GM19240 (cell line): ENCODE data around the gene NAT8L.

ENCODE experiments used
- DNase-seq: peaks from one replicate; pipeline ENCODE4 v3.0.0; 2011; ENCODE audit warnings: low spot score; ENCODE audit not compliant: insufficient read length

NAT8L gene

DNA sequence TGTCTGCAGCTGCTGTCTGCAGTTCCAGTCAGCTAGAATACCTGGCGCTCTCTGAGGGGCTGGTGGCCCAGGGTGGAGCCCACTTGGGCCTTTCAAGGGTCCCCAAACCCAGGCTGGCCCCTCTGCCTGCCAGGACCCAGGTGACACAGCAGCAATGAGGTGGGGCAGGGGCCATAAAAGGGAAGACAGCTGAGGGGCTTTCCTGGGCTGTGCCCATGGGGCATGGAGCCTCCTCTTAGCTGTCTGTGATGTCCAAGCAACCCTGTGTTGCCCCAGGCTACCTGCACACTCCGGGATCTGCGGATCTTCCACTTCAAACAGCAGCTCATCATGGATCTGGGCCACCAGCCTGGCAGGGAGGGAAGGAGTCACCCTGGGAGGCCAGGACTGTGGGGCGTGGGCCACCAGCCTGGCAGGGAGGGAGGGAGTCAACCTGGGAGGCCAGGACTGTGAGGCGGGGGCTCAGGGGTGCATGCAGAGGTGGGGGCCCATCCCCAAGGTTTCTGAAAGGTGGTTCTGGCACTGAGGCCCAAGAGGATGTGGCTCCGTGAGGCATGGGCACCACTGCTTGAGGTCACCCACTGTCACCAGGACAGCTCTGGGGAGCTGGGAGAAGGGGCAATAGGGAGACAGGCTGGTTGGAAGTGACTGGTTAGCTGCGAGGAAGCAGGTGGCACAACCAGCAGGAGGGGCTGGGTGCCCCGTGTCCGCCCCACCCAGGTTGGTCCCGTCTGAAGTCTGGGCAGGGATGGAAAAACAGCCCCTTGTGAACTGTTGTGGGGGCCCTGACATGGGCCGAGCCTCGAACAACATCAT is 16.3 kb downstream of the NAT8L start:
- DNase-seq = no peak

GRCh38 chr4:2075987-2076907 is 17.1 kb downstream of the NAT8L start:
- no peak for DNase-seq

- DNase-seq = no peak
Observed at GRCh38 chr4:2076908-2077536, 17.9 kb downstream of the NAT8L start.

GRCh38 chr4:2077537-2078460 is 18.7 kb downstream of the NAT8L start:
- no peak for DNase-seq

- no peak for DNase-seq
Observed at GRCh38 chr4:2078584-2078983, 19.5 kb downstream of the NAT8L start.

DNA sequence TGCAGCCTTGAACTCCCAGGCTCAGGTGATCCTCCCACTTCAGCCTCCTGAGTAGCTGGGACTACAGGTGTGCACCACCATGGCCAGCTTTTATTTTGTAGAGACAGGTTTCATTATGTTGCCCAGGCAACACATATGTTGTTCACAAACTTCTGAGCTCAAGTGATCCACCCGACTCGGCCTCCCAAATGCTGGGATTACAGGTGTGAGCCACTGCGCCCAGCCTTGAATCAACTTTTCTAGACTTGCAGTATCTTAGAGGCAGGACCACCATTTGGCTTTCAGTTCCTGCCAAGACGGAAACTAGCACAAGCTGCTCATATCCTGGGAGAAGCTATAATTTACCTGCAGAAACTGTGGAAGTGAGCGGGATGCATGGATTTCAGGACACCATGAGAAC is 19.9 kb downstream of the NAT8L start:
- no peak for DNase-seq

GRCh38 chr4:2079926-2080325 is 20.8 kb downstream of the NAT8L start:
- no peak for DNase-seq

- no peak for DNase-seq
Observed at GRCh38 chr4:2080429-2081300, 21.5 kb downstream of the NAT8L start.

GRCh38 chr4:2081540-2081939 is 22.4 kb downstream of the NAT8L start:
- no peak for DNase-seq

DNA sequence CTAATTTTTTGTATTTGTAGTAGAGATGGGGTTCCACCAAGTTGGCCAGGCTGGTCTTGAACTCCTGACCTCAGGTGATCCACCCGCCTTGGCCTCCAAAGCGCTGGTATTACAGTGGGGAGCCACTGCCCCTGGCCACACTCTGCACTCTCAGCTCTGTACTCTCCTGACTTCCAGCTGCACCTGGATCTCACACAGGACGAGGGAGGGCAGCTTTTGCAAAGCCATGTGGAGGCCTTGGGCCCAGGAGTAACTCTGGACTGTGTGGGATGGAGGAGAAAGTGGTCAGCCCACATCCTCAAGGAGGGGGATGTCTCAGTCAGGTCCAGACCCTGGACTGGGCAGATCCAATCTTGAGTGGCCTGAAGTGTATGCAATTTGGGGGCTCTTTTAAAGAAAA is 23.0 kb downstream of the NAT8L start:
- no peak for DNase-seq

GRCh38 chr4:2082627-2083026 is 23.5 kb downstream of the NAT8L start:
- DNase-seq = no peak

DNA sequence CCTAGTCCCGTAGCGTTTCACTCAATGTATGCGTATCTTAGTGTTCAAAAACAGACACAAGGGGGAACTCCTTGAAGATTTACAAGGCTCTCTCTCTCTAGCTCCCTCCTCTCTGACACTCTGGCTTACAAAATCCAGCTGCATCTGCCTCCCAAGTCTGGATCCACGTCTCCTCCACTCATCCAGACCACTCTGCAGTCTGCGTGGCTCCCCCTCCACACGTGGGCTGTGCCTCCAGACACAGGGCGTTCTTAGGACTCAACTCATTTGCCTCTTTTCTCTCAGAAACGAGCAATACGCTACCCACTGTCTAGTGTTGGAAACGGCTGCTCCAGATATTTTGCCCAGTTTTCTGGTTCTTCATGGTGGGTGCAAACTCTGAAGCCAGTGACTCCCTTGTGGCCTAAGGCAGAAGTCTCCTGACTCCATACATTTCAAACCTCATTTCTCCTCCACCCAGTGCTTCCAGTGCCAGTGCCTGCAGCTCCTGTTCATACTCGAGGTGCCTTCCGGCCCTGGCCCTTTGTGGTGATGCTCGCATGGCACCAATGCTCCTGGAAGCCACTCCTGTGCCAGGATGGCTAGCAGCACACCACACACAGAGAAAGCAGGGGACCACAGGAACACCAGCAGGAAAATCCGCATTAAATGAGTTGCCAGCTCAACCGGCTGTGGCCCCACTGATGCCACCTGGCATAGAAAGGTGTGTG is 24.1 kb downstream of the NAT8L start:
- no peak for DNase-seq

- no peak for DNase-seq
Observed at GRCh38 chr4:2083826-2084160, 24.7 kb downstream of the NAT8L start.

GRCh38 chr4:2084316-2084715 is 25.2 kb downstream of the NAT8L start:
- DNase-seq = no peak

- DNase-seq = no peak
Observed at GRCh38 chr4:2085496-2085901, 26.4 kb downstream of the NAT8L start.

DNA sequence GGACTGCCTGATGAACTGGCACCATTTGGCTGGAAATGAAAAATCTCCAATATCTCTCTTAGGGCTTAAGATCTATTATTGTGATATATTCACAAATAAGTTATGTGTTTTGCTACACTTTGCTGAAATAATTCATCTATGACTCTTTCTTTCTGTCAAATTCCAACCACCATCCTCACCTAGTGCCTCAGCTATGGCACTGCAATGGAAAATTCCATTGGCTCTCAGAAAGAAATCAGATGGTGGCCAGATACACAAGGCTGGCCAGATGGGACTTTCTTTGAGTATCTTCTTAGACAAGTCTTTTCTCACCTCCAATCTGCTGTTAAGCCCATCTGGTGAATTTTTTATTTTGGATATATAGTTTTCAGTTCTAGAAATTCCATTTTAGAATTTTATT is 28.0 kb downstream of the NAT8L start:
- DNase-seq = no peak

DNA sequence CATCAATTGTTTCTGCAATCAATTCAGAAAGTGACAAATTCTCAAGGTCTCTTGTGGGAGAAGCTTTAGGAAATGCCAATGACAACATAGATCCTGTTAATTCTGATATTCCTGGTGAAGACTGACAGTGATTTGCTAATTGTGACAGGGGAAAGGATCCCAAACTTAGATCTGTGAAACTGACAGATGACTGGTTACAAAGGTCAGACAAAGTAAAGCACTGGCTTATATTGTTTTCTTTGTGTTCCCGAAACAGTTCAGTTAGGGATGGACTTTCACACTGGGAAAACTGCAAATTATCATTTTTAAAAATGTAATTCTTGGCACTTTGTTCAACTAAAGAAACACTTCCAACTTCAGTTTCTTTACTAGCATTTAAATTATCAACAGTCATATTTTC is 30.1 kb downstream of the NAT8L start:
- DNase-seq = no peak

- DNase-seq = no peak
Observed at GRCh38 chr4:2090642-2091041, 31.5 kb downstream of the NAT8L start.

DNA sequence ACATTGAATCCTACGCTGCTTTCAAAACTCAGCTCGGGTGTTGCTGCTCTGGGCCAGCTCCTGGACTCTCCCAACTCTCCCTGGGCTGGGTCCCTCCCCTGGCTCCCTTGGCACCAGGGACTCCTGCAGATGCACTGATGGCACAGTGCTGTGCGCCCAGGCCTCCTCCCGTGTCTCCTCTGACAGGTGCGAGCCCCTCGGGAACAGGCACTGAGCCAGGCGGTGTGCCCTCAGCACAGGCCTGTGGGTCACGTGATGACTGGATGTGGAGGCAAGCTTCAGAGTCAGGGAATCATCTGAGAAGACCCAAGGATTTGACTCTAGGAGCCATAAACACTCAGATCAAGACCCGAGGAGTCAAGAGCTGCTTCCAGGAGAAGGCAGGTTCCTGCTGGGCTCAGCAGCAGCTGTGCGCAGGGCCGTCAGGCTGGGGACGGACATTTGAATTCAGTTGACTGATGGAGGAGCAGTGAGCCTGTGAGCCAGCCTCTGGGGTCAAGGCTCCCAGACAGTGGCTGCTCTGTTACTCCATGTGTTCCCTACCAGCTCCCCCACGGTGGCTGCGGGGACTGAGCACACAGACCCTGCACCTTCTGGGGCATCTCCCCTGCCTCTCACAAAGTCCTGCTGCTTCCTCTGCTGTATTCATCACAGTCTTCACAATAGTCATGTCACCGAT is 33.0 kb downstream of the NAT8L start:
- no peak for DNase-seq
